Measurements from ENCODE around the gene KRTAP5-10.
A peak's percentile ranks its signal among the peaks of the same experiment; 100 is the strongest.

The KRTAP5-10 gene

DNA sequence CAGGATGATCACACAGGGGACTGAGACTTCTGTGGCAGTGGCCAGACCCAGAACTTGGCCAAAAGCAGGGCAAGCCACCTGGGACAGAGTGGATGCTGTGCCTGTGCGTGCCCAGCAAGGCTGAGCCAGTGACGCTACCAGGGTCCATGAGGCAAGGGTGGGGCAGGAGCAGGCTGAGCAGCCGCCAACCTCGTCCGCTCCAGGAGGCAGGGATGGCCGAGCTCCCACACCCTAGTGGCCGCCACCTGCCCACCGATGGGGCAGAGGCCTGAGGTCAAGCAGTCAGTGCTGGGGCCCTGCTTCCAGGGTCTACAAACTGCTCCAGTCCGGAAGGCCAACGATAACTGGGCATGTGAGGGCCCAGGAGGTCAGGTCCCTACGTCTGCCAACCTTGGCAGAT, 9.9 kb upstream of the KRTAP5-10 start:
- in situ Hi-C loops (cut with MboI; ENCODE audit: low sequenced_read_pairs, unreplicated experiment) = no loop called here
- TF ChIP-seq, protein P1, sequence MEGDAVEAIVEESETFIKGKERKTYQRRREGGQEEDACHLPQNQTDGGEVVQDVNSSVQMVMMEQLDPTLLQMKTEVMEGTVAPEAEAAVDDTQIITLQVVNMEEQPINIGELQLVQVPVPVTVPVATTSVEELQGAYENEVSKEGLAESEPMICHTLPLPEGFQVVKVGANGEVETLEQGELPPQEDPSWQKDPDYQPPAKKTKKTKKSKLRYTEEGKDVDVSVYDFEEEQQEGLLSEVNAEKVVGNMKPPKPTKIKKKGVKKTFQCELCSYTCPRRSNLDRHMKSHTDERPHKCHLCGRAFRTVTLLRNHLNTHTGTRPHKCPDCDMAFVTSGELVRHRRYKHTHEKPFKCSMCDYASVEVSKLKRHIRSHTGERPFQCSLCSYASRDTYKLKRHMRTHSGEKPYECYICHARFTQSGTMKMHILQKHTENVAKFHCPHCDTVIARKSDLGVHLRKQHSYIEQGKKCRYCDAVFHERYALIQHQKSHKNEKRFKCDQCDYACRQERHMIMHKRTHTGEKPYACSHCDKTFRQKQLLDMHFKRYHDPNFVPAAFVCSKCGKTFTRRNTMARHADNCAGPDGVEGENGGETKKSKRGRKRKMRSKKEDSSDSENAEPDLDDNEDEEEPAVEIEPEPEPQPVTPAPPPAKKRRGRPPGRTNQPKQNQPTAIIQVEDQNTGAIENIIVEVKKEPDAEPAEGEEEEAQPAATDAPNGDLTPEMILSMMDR (IDR thresholded peaks at IDR 0.05; ENCODE audit: borderline replicate concordance, control extremely low read depth, extremely low read depth, insufficient read depth, missing control alignments) = no peak

DNA sequence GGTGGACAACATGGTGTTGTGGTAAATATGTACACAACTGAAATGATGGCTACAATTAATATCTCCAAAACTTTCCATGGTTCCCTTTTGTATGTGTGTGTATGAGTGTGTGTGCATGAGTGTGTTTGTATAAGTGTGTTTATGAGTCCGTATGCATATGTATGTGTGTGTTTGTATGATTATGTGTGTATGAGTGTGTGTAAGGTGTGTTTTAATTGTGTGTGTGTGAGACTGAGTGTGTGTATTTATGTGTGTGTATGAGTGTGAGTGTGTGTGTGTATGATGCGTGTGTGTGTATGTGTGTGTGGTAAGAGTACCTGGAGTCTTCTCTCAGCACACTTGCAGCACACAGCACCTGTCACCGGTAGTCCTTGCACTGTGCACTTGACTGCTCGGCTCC, 9.3 kb upstream of the KRTAP5-10 start:
- in situ Hi-C loops (cut with MboI; ENCODE audit: low sequenced_read_pairs, unreplicated experiment) = no loop called here
- TF ChIP-seq, protein P1 (IDR thresholded peaks at IDR 0.05; ENCODE audit: borderline replicate concordance, control extremely low read depth, extremely low read depth, insufficient read depth, missing control alignments) = no peak
- no peak for DNase-seq (ENCODE audit: low spot score)

More for the DNA sequence above, 9.9 kb upstream of the KRTAP5-10 start:
- no peak for DNase-seq (ENCODE audit: low spot score)

DNA sequence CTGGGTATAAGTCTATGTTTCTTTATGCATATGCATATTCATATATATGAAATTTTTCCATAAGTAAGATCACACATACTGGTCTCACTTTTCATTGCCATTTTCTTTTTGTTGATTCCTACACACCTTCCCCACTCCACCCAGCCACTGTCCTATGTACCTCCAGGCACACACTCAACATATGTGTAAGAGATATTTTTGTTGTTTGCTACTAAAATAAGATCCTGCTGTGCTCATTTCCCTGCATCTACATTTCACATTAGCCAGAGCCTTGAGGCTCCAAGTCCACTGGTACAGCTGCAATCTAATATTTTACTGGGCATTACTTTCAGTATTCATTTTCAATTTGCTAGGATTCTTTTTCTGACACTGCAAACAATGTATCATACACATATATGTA, 8.1 kb upstream of the KRTAP5-10 start:
- in situ Hi-C loops (cut with MboI; ENCODE audit: low sequenced_read_pairs, unreplicated experiment) = no loop called here
- TF ChIP-seq, protein P1 (IDR thresholded peaks at IDR 0.05; ENCODE audit: borderline replicate concordance, control extremely low read depth, extremely low read depth, insufficient read depth, missing control alignments) = no peak
- no peak for DNase-seq (ENCODE audit: low spot score)

GRCh38 chr11:71558996-71559395, 6.4 kb upstream of the KRTAP5-10 start:
- no peak for DNase-seq (ENCODE audit: low spot score)
- in situ Hi-C loops (cut with MboI; ENCODE audit: low sequenced_read_pairs, unreplicated experiment) = no loop called here
- TF ChIP-seq, protein P1 (IDR thresholded peaks at IDR 0.05; ENCODE audit: borderline replicate concordance, control extremely low read depth, extremely low read depth, insufficient read depth, missing control alignments) = no peak

DNA sequence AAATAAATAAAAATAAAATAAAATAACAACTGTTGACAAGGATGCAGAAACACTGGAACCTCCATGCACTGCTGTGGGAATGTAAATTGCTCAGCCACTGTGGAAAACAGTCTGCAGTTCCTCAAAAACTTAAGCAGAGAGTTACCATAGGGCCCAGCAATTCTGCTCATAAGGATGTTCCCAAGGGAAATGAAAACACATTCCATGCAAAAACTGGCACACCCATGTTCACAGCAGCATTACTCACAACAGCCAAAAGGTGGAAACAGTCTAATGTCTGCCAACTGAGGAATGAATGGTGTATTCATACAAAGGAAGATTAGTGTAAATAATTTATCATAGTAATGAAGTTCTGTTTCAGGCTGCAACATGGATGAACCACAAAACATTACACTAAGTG, 3.2 kb upstream of the KRTAP5-10 start:
- DNase-seq (ENCODE audit: low spot score) = no peak
- TF ChIP-seq, protein P1 (IDR thresholded peaks at IDR 0.05; ENCODE audit: borderline replicate concordance, control extremely low read depth, extremely low read depth, insufficient read depth, missing control alignments) = no peak
- in situ Hi-C loops (cut with MboI; ENCODE audit: low sequenced_read_pairs, unreplicated experiment) = no loop called here

DNA sequence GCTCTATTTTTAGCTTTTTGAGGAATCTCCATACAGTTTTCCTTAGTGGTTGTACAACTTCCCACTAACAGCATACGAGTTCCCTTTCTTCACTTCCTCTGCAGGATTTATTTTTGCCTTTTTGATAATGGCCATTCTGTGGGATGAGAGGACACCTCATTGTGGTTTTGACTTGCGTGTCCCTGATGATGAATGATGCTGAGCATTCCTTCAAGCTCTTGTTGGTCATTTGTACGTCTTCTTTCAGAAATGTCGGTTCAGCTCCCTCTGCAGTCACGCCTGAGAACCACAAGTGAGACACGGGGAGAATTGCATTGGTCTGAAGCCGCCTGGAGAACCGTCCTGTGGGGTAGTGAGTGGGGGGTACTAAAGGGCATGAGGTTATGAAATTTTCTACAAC, 2.0 kb upstream of the KRTAP5-10 start:
- DNase-seq (ENCODE audit: low spot score) = peak; percentile 83
- in situ Hi-C loops (cut with MboI; ENCODE audit: low sequenced_read_pairs, unreplicated experiment) = no loop called here
- TF ChIP-seq, protein P1 (IDR thresholded peaks at IDR 0.05; ENCODE audit: borderline replicate concordance, control extremely low read depth, extremely low read depth, insufficient read depth, missing control alignments) = peak; percentile 76

- no peak for DNase-seq (ENCODE audit: low spot score)
Observed at GRCh38 chr11:71564430-71564829, 933 bp upstream of the KRTAP5-10 start.

More at GRCh38 chr11:71564430-71564829, 933 bp upstream of the KRTAP5-10 start:
- in situ Hi-C loops (cut with MboI; ENCODE audit: low sequenced_read_pairs, unreplicated experiment) = no loop called here
- TF ChIP-seq, protein P1 (IDR thresholded peaks at IDR 0.05; ENCODE audit: borderline replicate concordance, control extremely low read depth, extremely low read depth, insufficient read depth, missing control alignments) = no peak

All from GM13976 (cell line).